Tibial nerve (tissue), 4 donors: Measurements from ENCODE around the gene CSE1L.

Source experiments
- CTCF ChIP-seq, 5 experiments: fragments of 200-600 bp in 3 of 5; fragments of 450-650 bp in 2 of 5; sonication (generic) in 3 of 5; IDR thresholded peaks; one replicate each; pipeline ENCODE4 v1.5.1; 2016 to 2019; ENCODE audit warnings: antibody characterized with exemption in 5 of 5, mild to moderate bottlenecking in 3 of 5, moderate library complexity in 2 of 5
- EP300 ChIP-seq, 2 donors: sonication (generic); formaldehyde crosslinking; IDR thresholded peaks; one replicate each; pipeline ENCODE4 v1.6.1; 2017; ENCODE audit warnings: antibody characterized with exemption in 2 of 2, mild to moderate bottlenecking in 1 of 2
- POLR2A ChIP-seq, 2 donors: fragments of 450-650 bp; IDR thresholded peaks; one replicate each; pipeline ENCODE4 v1.6.1; 2017; ENCODE audit warnings: antibody characterized with exemption in 2 of 2, mild to moderate bottlenecking in 2 of 2, moderate library complexity in 2 of 2

GRCh38 chr20:49052334-49052733, 6.2 kb downstream of the CSE1L start:
- TF ChIP-seq POLR2A (IDR thresholded peaks at IDR 0.05): no peak
- no peak for TF ChIP-seq CTCF (IDR thresholded peaks at IDR 0.05)
- no peak for TF ChIP-seq EP300 (IDR thresholded peaks at IDR 0.05)
